IMR-90 (cell line): ENCODE results near the gene ASB4. TPM values are rescaled to one million over a fixed set of nuclear protein-coding genes. Genes with fewer than 3 reads are reported as not detected.

ENCODE experiments used
- ATAC-seq: fragments of 200-7000 bp; cut with Tn5 transposase; 2 replicates; pipeline ENCODE4 v1.9.1; 2020; ENCODE audit warnings: low read depth, mild to moderate bottlenecking, moderate library complexity
- BruUV-seq: library from RNA; stranded (reverse); fragments of 400-500 nt; replicated peaks from 2 replicates; lab custom pipeline; 2021; lab: Mats Ljungman, UMichigan
- CTCF ChIA-PET: fragments of 300-600 bp; formaldehyde crosslinking; extraction: SDS; loops from one replicate; lab custom pipeline; 2021; ENCODE audit warnings: antibody characterized with exemption; lab: Yijun Ruan, JAX
- POLR2A ChIA-PET: fragments of 300-600 bp; sonication (Branson Sonifier 250); formaldehyde crosslinking; loops from one replicate; lab custom pipeline; 2022; ENCODE audit warnings: antibody characterized with exemption; ENCODE audit not compliant: unreplicated experiment; lab: Charles Lee
- DNase-seq: peaks from one replicate; pipeline ENCODE4 v3.0.0; 2013
- H2AFZ ChIP-seq: replicated peaks from 2 replicates; pipeline ENCODE3; 2013; ENCODE audit warnings: low read length, mild to moderate bottlenecking; ENCODE audit not compliant: poor library complexity
- H2AK5ac ChIP-seq: 2 replicates; pipeline ENCODE4 v1.6.1; 2013; ENCODE audit warnings: low read depth, low read length, inconsistent platforms
- H2AK9ac ChIP-seq: replicated peaks from 2 replicates; pipeline ENCODE3; 2013; ENCODE audit warnings: mild to moderate bottlenecking, low read depth, low read length, moderate library complexity; ENCODE audit not compliant: poor library complexity
- H2BK120ac ChIP-seq: 2 replicates; pipeline ENCODE4 v1.6.1; 2013; ENCODE audit warnings: low read depth, low read length, inconsistent platforms
- H2BK15ac ChIP-seq: 3 replicates; pipeline ENCODE4 v1.6.1; 2013; ENCODE audit warnings: low read depth, low read length, inconsistent platforms
- H2BK20ac ChIP-seq: 2 replicates; pipeline ENCODE4 v1.6.1; 2013; ENCODE audit warnings: low read depth, mild to moderate bottlenecking, inconsistent platforms, low read length, moderate library complexity
- H2BK5ac ChIP-seq: 2 replicates; pipeline ENCODE4 v1.6.1; 2013; ENCODE audit warnings: mild to moderate bottlenecking, low read depth, low read length, inconsistent platforms; ENCODE audit not compliant: poor library complexity, severe bottlenecking
- H3K14ac ChIP-seq: replicated peaks from 2 replicates; pipeline ENCODE4 v1.6.1; 2013; ENCODE audit warnings: low read depth, low read length, inconsistent platforms
- H3K18ac ChIP-seq: 2 replicates; pipeline ENCODE4 v1.6.1; 2013; ENCODE audit warnings: low read depth, low read length, control low read depth
- H3K23ac ChIP-seq: 2 replicates; pipeline ENCODE4 v1.6.1; 2013; ENCODE audit warnings: low read depth, low read length, inconsistent platforms
- H3K27ac ChIP-seq: 2 replicates; pipeline ENCODE4 v1.5.1; 2013; ENCODE audit warnings: mild to moderate bottlenecking, control low read depth, low read length; ENCODE audit not compliant: insufficient read depth
- H3K27me3 ChIP-seq: 2 replicates; pipeline ENCODE4 v1.6.1; 2013; ENCODE audit warnings: low read length; ENCODE audit not compliant: control insufficient read depth, insufficient read depth
- H3K36me3 ChIP-seq: 2 replicates; pipeline ENCODE4 v1.6.1; 2013; ENCODE audit warnings: low read length, mixed read lengths; ENCODE audit not compliant: control insufficient read depth, insufficient read depth
- H3K4ac ChIP-seq: 2 replicates; pipeline ENCODE4 v1.6.1; 2013; ENCODE audit warnings: low read depth, low read length, inconsistent platforms
- H3K4me1 ChIP-seq: 2 replicates; pipeline ENCODE4 v1.6.1; 2013; ENCODE audit warnings: low read length, mixed read lengths; ENCODE audit not compliant: control insufficient read depth, insufficient read depth
- H3K4me2 ChIP-seq: 2 replicates; pipeline ENCODE4 v1.6.1; 2013; ENCODE audit warnings: low read depth, mild to moderate bottlenecking, control low read depth, low read length, moderate library complexity
- H3K4me3 ChIP-seq: 2 replicates; pipeline ENCODE4 v1.5.1; 2013; ENCODE audit warnings: low read depth, mild to moderate bottlenecking, control low read depth, low read length, moderate library complexity; ENCODE audit not compliant: insufficient read depth
- H3K56ac ChIP-seq: 2 replicates; pipeline ENCODE4 v1.6.1; 2013; ENCODE audit warnings: low read length, inconsistent platforms; ENCODE audit not compliant: insufficient read depth; ENCODE audit errors: extremely low read depth
- H3K79me1 ChIP-seq, 2 experiments: 2 replicates each; pipeline ENCODE4 v1.6.1; 2013; ENCODE audit warnings: low read length in 2 of 2, inconsistent platforms in 1 of 2, low read depth in 1 of 2
- H3K9ac ChIP-seq: 2 replicates; pipeline ENCODE4 v1.6.1; 2013; ENCODE audit warnings: low read depth, low read length, control low read depth
- H3K9me1 ChIP-seq: 2 replicates; pipeline ENCODE4 v1.6.1; 2013; ENCODE audit warnings: low read length, inconsistent platforms; ENCODE audit not compliant: insufficient read depth
- H3K9me3 ChIP-seq: 2 replicates; pipeline ENCODE4 v1.6.1; 2013; ENCODE audit warnings: low read length; ENCODE audit not compliant: control insufficient read depth, insufficient read depth
- H4K20me1 ChIP-seq: 2 replicates; pipeline ENCODE4 v1.6.1; 2013; ENCODE audit warnings: low read length, inconsistent platforms; ENCODE audit not compliant: insufficient read depth
- H4K5ac ChIP-seq: 2 replicates; pipeline ENCODE4 v1.6.1; 2013; ENCODE audit warnings: mild to moderate bottlenecking, low read depth, low read length, control low read depth
- H4K8ac ChIP-seq, 2 experiments: 2 replicates each; pipeline ENCODE4 v1.6.1; 2013; ENCODE audit warnings: low read depth in 2 of 2, low read length in 2 of 2, control low read depth in 1 of 2, inconsistent platforms in 1 of 2
- H4K91ac ChIP-seq: 2 replicates; pipeline ENCODE4 v1.6.1; 2013; ENCODE audit warnings: low read depth, low read length, inconsistent platforms; ENCODE audit not compliant: insufficient read depth
- BHLHE40 ChIP-seq: fragments of 150-350 bp; IDR thresholded peaks from 2 replicates; pipeline ENCODE4 v1.6.1; 2016; ENCODE audit warnings: mild to moderate bottlenecking, low read depth, low read length
- ELK1 ChIP-seq: fragments of 150-350 bp; IDR thresholded peaks from 2 replicates; pipeline ENCODE4 v1.6.1; 2016; ENCODE audit warnings: low read depth, mild to moderate bottlenecking, low read length, moderate library complexity, borderline replicate concordance
- MAFK ChIP-seq: IDR thresholded peaks from 2 replicates; pipeline ENCODE4 v1.6.1; 2012; ENCODE audit warnings: low read depth, low read length, improper control_type of control experiment
- WGBS, 2 experiments: methylation state at CpG; one replicate each; pipeline versions ENCODE4 v1.1.5 to v1.1.7; 2013; ENCODE audit warnings: missing lambda C conversion rate in 2 of 2; ENCODE audit not compliant: insufficient read length in 1 of 2; ENCODE audit errors: extremely low coverage in 2 of 2; 5-methylcytosine and 5-hydroxymethylcytosine counted together
- dilution Hi-C: fragments of 300-500 bp; cut with HindIII; formaldehyde crosslinking; loops from one replicate; pipeline ENCODE4 v1.14.3; 2018; ENCODE audit warnings: low sequenced_read_pairs; ENCODE audit not compliant: unreplicated experiment
- in situ Hi-C: fragments of 300-500 bp; cut with MboI; formaldehyde crosslinking; loops from 3 replicates; pipeline ENCODE4 v1.14.3; 2019; ENCODE audit warnings: low sequenced_read_pairs, inconsistent platforms, mixed read lengths
- intact Hi-C: fragments of 100-400 bp; cut with micrococcal nuclease; formaldehyde crosslinking; loops from 2 replicates; pipeline ENCODE4 v1.10.0; 2022
- polyA plus RNA-seq, 3 experiments: library from polyadenylated mRNA; depleted of rRNA; stranded (reverse); fragments of >200 nt; gene quantifications; 2 replicates each; pipeline ENCODE4 v1.2.3, GENCODE V29; 2012; ENCODE audit warnings: low replicate concordance in 1 of 3
- total RNA-seq: library from RNA; depleted of rRNA; stranded (reverse); fragments of >200 nt; gene quantifications from 2 replicates; pipeline ENCODE4 v1.2.3, GENCODE V29; 2012

ASB4 gene
- total and polyA plus RNA-seq, 2 of the 4 experiments (the other 2 are of a cell fraction) = not detected

- peaks cover 14% of the 10 kb centered on the region for H3K27me3 ChIP-seq
- no peaks in the 10 kb centered on the region for H3K9me1 ChIP-seq
- H2BK15ac ChIP-seq = no peak overlapping the region
- H2AK5ac ChIP-seq = no peak overlapping the region
- H2BK120ac ChIP-seq = no peak overlapping the region
- 100% methylated on average over 1 of the region's 2 CpGs; no CpG with 5 or more reads in 1 of the 2 experiments for WGBS, 2 experiments
- H3K4me3 ChIP-seq = no peak overlapping the region
- intact Hi-C loops (no loop called here), dilution Hi-C loops (no loop called here), in situ Hi-C loops (loop anchor here (5.0 kb wide), 1 partner anchor 146 kb away; no protein-coding TSS in a partner anchor)
- TF ChIP-seq MAFK (0 out of 2 replicates have a peak, but pooled peaks have one; percentile 18), BHLHE40 (no peak), ELK1 (no peak)
- no peak overlapping the region for H3K14ac ChIP-seq
- no peak overlapping the region for H2AK9ac ChIP-seq
- no peak for ATAC-seq
- H4K8ac ChIP-seq = no peak overlapping the region
- H2AFZ ChIP-seq = no peak overlapping the region
- H3K4ac ChIP-seq = no peak overlapping the region
- no peak overlapping the region for H3K56ac ChIP-seq
- no peak overlapping the region for H3K27ac ChIP-seq
- H3K9me3 ChIP-seq = no peaks in the 10 kb centered on the region
- no peak overlapping the region for H3K23ac ChIP-seq
- no peak overlapping the region for H3K9ac ChIP-seq
- no peak for DNase-seq
- H3K36me3 ChIP-seq = no peaks in the 10 kb centered on the region
- H4K20me1 ChIP-seq = no peaks in the 10 kb centered on the region
- ChIA-PET CTCF (interaction anchor here (0.9 to 1.6 kb wide), 3 partner anchors 25 to 153 kb away, joined by 3 to 8 read pairs (median 5); no protein-coding TSS in a partner anchor), POLR2A (interaction anchor here (0.6 kb wide), 1 partner anchor 208 kb away, joined by 3 read pairs; no protein-coding TSS in a partner anchor)
- no peak overlapping the region for H2BK5ac ChIP-seq
- BruUV-seq = no TSS peak
- H3K4me1 ChIP-seq = no peaks in the 10 kb centered on the region
- H4K91ac ChIP-seq = no peak overlapping the region
- H2BK20ac ChIP-seq = no peak overlapping the region
- no peaks in the 10 kb centered on the region for H3K79me1 ChIP-seq
- H4K5ac ChIP-seq = no peak overlapping the region
- no peak overlapping the region for H3K18ac ChIP-seq
- no peak overlapping the region for H3K4me2 ChIP-seq
These were observed 51.0 kb downstream of the ASB4 start for GRCh38 chr7:95536656-95537311.
